ENCODE data around the gene ORAI3.

DNA sequence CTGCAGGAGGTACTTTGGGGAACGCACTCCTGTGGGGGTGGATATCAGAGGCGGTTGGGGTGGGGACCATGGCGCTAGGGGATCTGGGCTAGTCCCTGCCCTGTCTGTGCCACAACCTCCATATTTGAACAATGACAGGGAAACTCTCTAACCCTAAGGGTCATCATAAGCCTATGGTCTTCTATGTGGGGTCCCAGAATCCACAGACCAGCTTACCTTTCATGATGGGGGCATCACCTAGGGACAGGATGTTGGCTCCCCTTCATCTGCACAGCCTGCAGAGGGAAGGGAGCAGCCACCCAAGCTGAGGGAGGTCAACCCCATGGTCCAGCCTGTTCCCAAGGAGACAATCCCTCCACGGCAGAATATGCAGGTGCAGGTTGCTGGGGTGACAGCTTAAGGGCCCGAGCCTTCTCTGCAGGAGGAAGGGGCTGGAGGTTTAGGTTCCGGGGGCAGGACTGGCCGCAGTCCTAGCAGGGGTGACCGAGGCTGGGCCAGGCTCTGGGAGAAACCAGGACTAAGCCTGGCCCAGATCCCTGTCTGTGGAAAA is 1.7 kb downstream of the ORAI3 start:
- no peak for TF ChIP-seq CEBPB (IDR thresholded peaks at IDR 0.05)
- TF ChIP-seq EP300 (IDR thresholded peaks at IDR 0.05; ENCODE audit: borderline replicate concordance) = no peak
- TF ChIP-seq, protein P1, sequence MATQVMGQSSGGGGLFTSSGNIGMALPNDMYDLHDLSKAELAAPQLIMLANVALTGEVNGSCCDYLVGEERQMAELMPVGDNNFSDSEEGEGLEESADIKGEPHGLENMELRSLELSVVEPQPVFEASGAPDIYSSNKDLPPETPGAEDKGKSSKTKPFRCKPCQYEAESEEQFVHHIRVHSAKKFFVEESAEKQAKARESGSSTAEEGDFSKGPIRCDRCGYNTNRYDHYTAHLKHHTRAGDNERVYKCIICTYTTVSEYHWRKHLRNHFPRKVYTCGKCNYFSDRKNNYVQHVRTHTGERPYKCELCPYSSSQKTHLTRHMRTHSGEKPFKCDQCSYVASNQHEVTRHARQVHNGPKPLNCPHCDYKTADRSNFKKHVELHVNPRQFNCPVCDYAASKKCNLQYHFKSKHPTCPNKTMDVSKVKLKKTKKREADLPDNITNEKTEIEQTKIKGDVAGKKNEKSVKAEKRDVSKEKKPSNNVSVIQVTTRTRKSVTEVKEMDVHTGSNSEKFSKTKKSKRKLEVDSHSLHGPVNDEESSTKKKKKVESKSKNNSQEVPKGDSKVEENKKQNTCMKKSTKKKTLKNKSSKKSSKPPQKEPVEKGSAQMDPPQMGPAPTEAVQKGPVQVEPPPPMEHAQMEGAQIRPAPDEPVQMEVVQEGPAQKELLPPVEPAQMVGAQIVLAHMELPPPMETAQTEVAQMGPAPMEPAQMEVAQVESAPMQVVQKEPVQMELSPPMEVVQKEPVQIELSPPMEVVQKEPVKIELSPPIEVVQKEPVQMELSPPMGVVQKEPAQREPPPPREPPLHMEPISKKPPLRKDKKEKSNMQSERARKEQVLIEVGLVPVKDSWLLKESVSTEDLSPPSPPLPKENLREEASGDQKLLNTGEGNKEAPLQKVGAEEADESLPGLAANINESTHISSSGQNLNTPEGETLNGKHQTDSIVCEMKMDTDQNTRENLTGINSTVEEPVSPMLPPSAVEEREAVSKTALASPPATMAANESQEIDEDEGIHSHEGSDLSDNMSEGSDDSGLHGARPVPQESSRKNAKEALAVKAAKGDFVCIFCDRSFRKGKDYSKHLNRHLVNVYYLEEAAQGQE (IDR thresholded peaks at IDR 0.05; ENCODE audit: low read depth) = no peak
- TF ChIP-seq TAF1 (IDR thresholded peaks at IDR 0.05; ENCODE audit: low read depth) = no peak
- no peak for TF ChIP-seq YY1 (IDR thresholded peaks at IDR 0.05; ENCODE audit: low read depth)
- TF ChIP-seq TCF12 (IDR thresholded peaks at IDR 0.05; ENCODE audit: low read depth) = no peak
- no peak for TF ChIP-seq TEAD4 (IDR thresholded peaks at IDR 0.05)
- TF ChIP-seq, protein P2, sequence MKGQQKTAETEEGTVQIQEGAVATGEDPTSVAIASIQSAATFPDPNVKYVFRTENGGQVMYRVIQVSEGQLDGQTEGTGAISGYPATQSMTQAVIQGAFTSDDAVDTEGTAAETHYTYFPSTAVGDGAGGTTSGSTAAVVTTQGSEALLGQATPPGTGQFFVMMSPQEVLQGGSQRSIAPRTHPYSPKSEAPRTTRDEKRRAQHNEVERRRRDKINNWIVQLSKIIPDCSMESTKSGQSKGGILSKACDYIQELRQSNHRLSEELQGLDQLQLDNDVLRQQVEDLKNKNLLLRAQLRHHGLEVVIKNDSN (IDR thresholded peaks at IDR 0.05) = no peak
- TF ChIP-seq, protein P3, sequence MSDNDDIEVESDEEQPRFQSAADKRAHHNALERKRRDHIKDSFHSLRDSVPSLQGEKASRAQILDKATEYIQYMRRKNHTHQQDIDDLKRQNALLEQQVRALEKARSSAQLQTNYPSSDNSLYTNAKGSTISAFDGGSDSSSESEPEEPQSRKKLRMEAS (IDR thresholded peaks at IDR 0.05) = no peak
- no peak for TF ChIP-seq CREB1 (IDR thresholded peaks at IDR 0.05; ENCODE audit: low read depth)

All from Ishikawa (cell line).